Spleen (tissue), 11 donors: Measurements from ENCODE around the gene ANO2. TPM values are rescaled to one million over a fixed set of nuclear protein-coding genes. Genes with fewer than 3 reads are reported as not detected.

Experiments used
- DNase-seq: peaks from one replicate; pipeline ENCODE4 v3.0.0-alpha.2; 2020
- H3K27ac ChIP-seq, 8 donors: fragments of 200-600 bp; sonication (generic) in 7 of 8; 1 replicate in 4 of 8; 2 replicates in 4 of 8; pipeline versions ENCODE4 v1.5.0 to v1.8.0; 2016 to 2021; ENCODE audit warnings: inconsistent platforms in 4 of 8, mild to moderate bottlenecking in 4 of 8, moderate library complexity in 1 of 8
- H3K27me3 ChIP-seq, 7 donors: fragments of 200-600 bp; sonication (generic) in 6 of 7; replicated peaks in 1 of 7; 1 replicate in 4 of 7; 2 replicates in 3 of 7; pipeline versions ENCODE4 v1.5.0 to v1.8.0; 2016 to 2021; ENCODE audit warnings: inconsistent platforms in 3 of 7, mild to moderate bottlenecking in 1 of 7
- H3K36me3 ChIP-seq, 6 donors: fragments of 200-600 bp; sonication (generic) in 5 of 6; 1 replicate in 4 of 6; 2 replicates in 2 of 6; pipeline versions ENCODE4 v1.5.0 to v1.8.0; 2016 to 2021; ENCODE audit warnings: inconsistent platforms in 2 of 6
- H3K4me1 ChIP-seq, 6 donors: fragments of 200-600 bp; sonication (generic) in 5 of 6; 1 replicate in 3 of 6; 2 replicates in 3 of 6; pipeline versions ENCODE4 v1.5.0 to v1.8.0; 2016 to 2021; ENCODE audit warnings: inconsistent platforms in 3 of 6
- H3K4me3 ChIP-seq, 8 donors: fragments of 200-600 bp; sonication (generic) in 7 of 8; 1 replicate in 4 of 8; 2 replicates in 4 of 8; pipeline versions ENCODE4 v1.5.0 to v1.8.0; 2016 to 2021; ENCODE audit warnings: inconsistent platforms in 4 of 8, mild to moderate bottlenecking in 4 of 8, moderate library complexity in 2 of 8
- H3K9me3 ChIP-seq, 8 donors: fragments of 200-600 bp; sonication (generic) in 7 of 8; 1 replicate in 4 of 8; 2 replicates in 4 of 8; pipeline versions ENCODE4 v1.5.0 to v1.8.0; 2016 to 2021; ENCODE audit warnings: inconsistent platforms in 4 of 8
- CTCF ChIP-seq, 11 experiments: fragments of 200-600 bp in 7 of 11; fragments of 450-650 bp in 4 of 11; sonication (generic) in 4 of 11; IDR thresholded peaks in 8 of 11; conservative IDR thresholded peaks in 3 of 11; 1 replicate in 7 of 11; 2 replicates in 4 of 11; pipeline versions ENCODE4 v1.4.0 to v1.8.0; 2016 to 2021; ENCODE audit warnings: antibody characterized with exemption in 11 of 11, inconsistent platforms in 4 of 11, mild to moderate bottlenecking in 1 of 11
- POLR2A ChIP-seq, 3 donors: fragments of 450-650 bp; IDR thresholded peaks; one replicate each; pipeline ENCODE4 v1.5.1; 2017; ENCODE audit warnings: antibody characterized with exemption in 3 of 3, mild to moderate bottlenecking in 1 of 3
- POLR2AphosphoS5 ChIP-seq, 3 donors: sonication (generic); formaldehyde crosslinking; IDR thresholded peaks; one replicate each; pipeline ENCODE4 v1.5.1; 2017; ENCODE audit warnings: antibody characterized with exemption in 3 of 3
- WGBS, 5 donors: extraction: QIAGEN DNeasy Blood & Tissue Kit in 3 of 5; methylation state at CpG; one replicate each; pipeline versions ENCODE4 v1.1.5 to v1.1.7; 2013 to 2018; 5-methylcytosine and 5-hydroxymethylcytosine counted together
- intact Hi-C: fragments of 100-400 bp; cut with DNase I; formaldehyde crosslinking; loops from one replicate; pipeline ENCODE4 v1.15.0; 2023; ENCODE audit warnings: low total_unique reads
- polyA plus RNA-seq, 3 donors: library from polyadenylated mRNA; stranded (reverse); fragments of 200-250 nt; gene quantifications; one replicate each; pipeline ENCODE4 v1.2.1, GENCODE V29; 2013
- total RNA-seq, 7 donors: library from RNA; depleted of rRNA in 3 of 7; stranded (reverse); fragments of >200 nt in 3 of 7; fragmentation: NEBNext Ultra II Directional in 4 of 7; extraction: Animal tissue kit (Norgen Biotek cat#: 25700) in 4 of 7; gene quantifications; one replicate each; pipeline versions ENCODE4 v1.1.0 to v1.2.1, GENCODE V29; 2016 to 2021
- donor health status: healthy with polysubstance abuse.
- donor health status: DM: no; HTN: no; CAD: no; lungs with moderate emphysema.
- donor health status: DM: no; HTN: no; CAD: no.
- donor health status: Bipolar disorder and iron deficiency.
- donor health status: healthy.
- donor health status: DM: no; HTN: no; CAD: no.
- donor health status: DM: yes; HTN: yes; CAD: no.

ANO2 gene
- total and polyA plus RNA-seq, 10 donors = 1.1 to 35.1 (median 14.2) TPM

GRCh38 chr12:5925646-5926045 lies 19.4 kb downstream of the ANO2 start:
- WGBS, 5 donors = 82 to 86% (median 84%) methylated on average over 9 of the region's 9 CpGs
- Histone ChIP-seq H3K27me3 (peaks cover 0 to 24% (median 0%) of the 10 kb centered on the region in 7 donors), H3K9me3 (no peaks in the 10 kb centered on the region), H3K4me3 (no peak overlapping the region), H3K4me1 (no peaks in the 10 kb centered on the region), H3K36me3 (peaks cover 0 to 17% (median 0%) of the 10 kb centered on the region in 6 donors), H3K27ac (no peak overlapping the region)
- no peak for DNase-seq
- TF ChIP-seq POLR2AphosphoS5 (IDR thresholded peaks at IDR 0.05) (no peak), CTCF (IDR thresholded peaks at IDR 0.05 in 8 of 11, conservative IDR thresholded peaks at IDR 0.05 in 3 of 11) (no peak), POLR2A (IDR thresholded peaks at IDR 0.05) (no peak)
- intact Hi-C loops = no loop called here

DNA sequence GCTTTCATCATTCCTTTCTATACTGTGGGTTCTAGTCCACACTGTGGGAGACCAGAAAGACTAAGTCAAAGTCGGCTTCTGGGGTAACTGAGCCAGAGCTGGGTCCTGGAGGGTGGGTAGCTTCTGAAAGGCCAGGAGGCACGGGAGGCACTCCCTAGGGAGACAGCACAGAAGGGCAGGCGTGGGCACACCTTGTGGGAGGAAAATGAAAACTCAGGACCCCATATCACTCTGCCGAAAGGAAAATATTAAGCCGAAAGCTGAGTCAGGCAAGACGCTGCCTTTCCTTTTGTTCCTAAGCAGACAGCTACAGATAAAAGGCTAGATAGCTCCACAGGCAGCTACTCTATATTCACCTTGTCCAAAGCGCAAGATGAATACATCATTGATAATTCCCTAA lies 20.7 kb downstream of the ANO2 start:
- H3K4me1 ChIP-seq = no peaks in the 10 kb centered on the region
- H3K27ac ChIP-seq = no peak overlapping the region
- WGBS, 5 donors = 84 to 90% (median 87%) methylated on average over 7 of the region's 7 CpGs
- no peak for DNase-seq
- H3K36me3 ChIP-seq = peaks cover 0 to 23% (median 0%) of the 10 kb centered on the region in 6 donors
- H3K9me3 ChIP-seq = no peaks in the 10 kb centered on the region
- intact Hi-C loops = no loop called here
- H3K4me3 ChIP-seq = no peak overlapping the region
- H3K27me3 ChIP-seq = peaks cover 0 to 21% (median 0%) of the 10 kb centered on the region in 7 donors
- TF ChIP-seq CTCF (IDR thresholded peaks at IDR 0.05 in 8 of 11, conservative IDR thresholded peaks at IDR 0.05 in 3 of 11) = no peak
- no peak for TF ChIP-seq POLR2AphosphoS5 (IDR thresholded peaks at IDR 0.05)
- no peak for TF ChIP-seq POLR2A (IDR thresholded peaks at IDR 0.05)

DNA sequence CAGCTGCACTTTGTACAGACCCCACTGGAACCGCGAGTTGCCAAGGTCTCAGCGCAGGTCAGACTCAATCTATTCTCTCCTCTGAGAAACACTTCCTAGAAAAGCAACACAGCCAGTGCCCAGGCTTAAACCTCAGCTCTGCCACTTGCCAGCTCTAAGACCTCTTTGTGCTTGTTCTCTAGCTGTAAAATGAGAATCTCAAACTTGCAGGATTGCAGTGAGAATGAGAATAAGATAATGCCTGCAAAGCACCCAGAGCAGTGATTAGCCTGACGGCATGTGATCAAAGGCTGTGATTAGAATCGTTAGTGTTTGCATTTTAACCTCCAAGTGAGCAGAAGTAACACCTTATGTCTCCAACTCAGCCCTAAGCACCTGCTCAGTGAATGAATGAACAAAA lies 21.3 kb downstream of the ANO2 start:
- 74 to 85% (median 85%) methylated on average over 5 of the region's 5 CpGs for WGBS, 5 donors
- Histone ChIP-seq H3K4me3 (no peak overlapping the region), H3K4me1 (no peaks in the 10 kb centered on the region), H3K27me3 (peaks cover 0 to 21% (median 0%) of the 10 kb centered on the region in 7 donors), H3K36me3 (peaks cover 0 to 23% (median 0%) of the 10 kb centered on the region in 6 donors), H3K27ac (no peak overlapping the region), H3K9me3 (no peaks in the 10 kb centered on the region)
- TF ChIP-seq CTCF (IDR thresholded peaks at IDR 0.05 in 8 of 11, conservative IDR thresholded peaks at IDR 0.05 in 3 of 11) = no peak
- no peak for TF ChIP-seq POLR2AphosphoS5 (IDR thresholded peaks at IDR 0.05)
- no peak for TF ChIP-seq POLR2A (IDR thresholded peaks at IDR 0.05)
- intact Hi-C loops = no loop called here
- no peak for DNase-seq

- WGBS, 5 donors = 65 to 86% (median 68%) methylated on average over 11 to 14 of the region's 14 CpGs
- Histone ChIP-seq H3K36me3 (peaks cover 0 to 23% (median 0%) of the 10 kb centered on the region in 6 donors), H3K9me3 (no peaks in the 10 kb centered on the region), H3K27ac (no peak overlapping the region), H3K4me3 (no peak overlapping the region), H3K27me3 (peaks cover 0 to 20% (median 0%) of the 10 kb centered on the region in 7 donors), H3K4me1 (no peaks in the 10 kb centered on the region)
- intact Hi-C loops = no loop called here
- no peak for DNase-seq
- TF ChIP-seq CTCF (IDR thresholded peaks at IDR 0.05 in 8 of 11, conservative IDR thresholded peaks at IDR 0.05 in 3 of 11) = no peak
- no peak for TF ChIP-seq POLR2A (IDR thresholded peaks at IDR 0.05)
- TF ChIP-seq POLR2AphosphoS5 (IDR thresholded peaks at IDR 0.05) = no peak
Observed at GRCh38 chr12:5923043-5923605, 21.9 kb downstream of the ANO2 start.
